ENCODE data around the gene ECHS1. TPM values are rescaled to one million over a fixed set of nuclear protein-coding genes. Genes with fewer than 3 reads are reported as not detected.

ECHS1 gene
- total and polyA plus RNA-seq, 9 of the 15 experiments (the other 6 are each of a cell fraction or from before 2014, with no cell fraction given): 16.6 to 100 (median 68.1) TPM

GRCh38 chr10:133357285-133358161 is 15.6 kb downstream of the ECHS1 start, which contains the start of gene FUOM:
TSS of gene FUOM (minus strand) at chr10:133358019. CDS start at chr10:133358007, 12 bp downstream.
- peak within 1 kb of the TSS; percentile 79 for H2AFZ ChIP-seq (ENCODE audit: low read depth, low read length)
- no peaks in the 10 kb centered on the region for H3K9me1 ChIP-seq (ENCODE audit: control insufficient read depth, insufficient read depth, low read length)
- intact Hi-C loops (cut with micrococcal nuclease) (loop anchor here (5.0 kb wide), 1 partner anchor 35 kb away; the partner anchor contains the start of gene MTG1), in situ Hi-C loops (cut with MboI) (no loop called here)
- H3K9me3 ChIP-seq (replicated peaks; ENCODE audit: control insufficient read depth, insufficient read depth, low read depth, low read length): no peaks in the 10 kb centered on the region
- FAIRE-seq (no peak), DNase-seq (ENCODE audit: extremely low read depth in 1 of 4, low spot score in 3 of 4) (peak; percentile 73 to 95 (median 86)), ATAC-seq (peak; percentile 83)
- H3K9ac ChIP-seq (ENCODE audit: insufficient read depth in 1 of 2, low read depth in 2 of 2, low read length in 2 of 2): peak within 1 kb of the TSS; percentile 74 to 91
- ChIA-PET POLR2A (no interaction called here), CTCF (ENCODE audit: low intra/inter-chr PET ratio) (no interaction called here)
- peak within 1 kb of the TSS; percentile 74 for H3K4me2 ChIP-seq (ENCODE audit: insufficient read depth, low read length)
- peak within 1 kb of the TSS; percentile 66 for H3K4me3 ChIP-seq
- H4K20me1 ChIP-seq (replicated peaks; ENCODE audit: control insufficient read depth, insufficient read depth, low read length): no peaks in the 10 kb centered on the region
- peaks cover 21% of the 10 kb centered on the region; the same call in 1 of the 3 replicates for H3K36me3 ChIP-seq (ENCODE audit: control insufficient read depth, insufficient read depth, low read length)
- H3K79me2 ChIP-seq (ENCODE audit: control insufficient read depth, insufficient read depth, low read length): peaks cover 12% of the 10 kb centered on the region
- H3K27me3 ChIP-seq (ENCODE audit: control insufficient read depth in 2 of 2, insufficient read depth in 2 of 2, low read length in 2 of 2): no peaks in the 10 kb centered on the region
- BruUV-seq (replicated peaks): no TSS peak
- H3K4me1 ChIP-seq (replicated peaks in 1 of 2; ENCODE audit: control insufficient read depth in 2 of 2, insufficient read depth in 2 of 2, low read length in 2 of 2): peaks cover 15 to 61% of the 10 kb centered on the region in 2 experiments
- H3K27ac ChIP-seq (ENCODE audit: extremely low read depth, low read depth, low read length): peak within 1 kb of the TSS; percentile 81
- WGBS (ENCODE audit: insufficient coverage, low coverage, missing lambda C conversion rate): 0% methylated on average over 4 of the region's 83 CpGs
- TF ChIP-seq, protein P1, sequence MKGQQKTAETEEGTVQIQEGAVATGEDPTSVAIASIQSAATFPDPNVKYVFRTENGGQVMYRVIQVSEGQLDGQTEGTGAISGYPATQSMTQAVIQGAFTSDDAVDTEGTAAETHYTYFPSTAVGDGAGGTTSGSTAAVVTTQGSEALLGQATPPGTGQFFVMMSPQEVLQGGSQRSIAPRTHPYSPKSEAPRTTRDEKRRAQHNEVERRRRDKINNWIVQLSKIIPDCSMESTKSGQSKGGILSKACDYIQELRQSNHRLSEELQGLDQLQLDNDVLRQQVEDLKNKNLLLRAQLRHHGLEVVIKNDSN (CRISPR knock-in tag; IDR thresholded peaks at IDR 0.05): no peak
- TF ChIP-seq ZNF280B (CRISPR knock-in tag; IDR thresholded peaks at IDR 0.05): no peak
- no peak for TF ChIP-seq ZNF23 (CRISPR knock-in tag; IDR thresholded peaks at IDR 0.05)
- TF ChIP-seq HMG20B (CRISPR knock-in tag; IDR thresholded peaks at IDR 0.05): no peak
- TF ChIP-seq ZNF561 (CRISPR knock-in tag; conservative IDR thresholded peaks at IDR 0.05): no peak
- peak; percentile 27; a peak in 2 of 4 replicates for TF ChIP-seq MAZ (CRISPR knock-in tag; conservative IDR thresholded peaks at IDR 0.05 in 1 of 2, IDR thresholded peaks at IDR 0.05 in 1 of 2)
- TF ChIP-seq HDAC8 (tag; IDR thresholded peaks at IDR 0.05): no peak
- TF ChIP-seq RNF2 (IDR thresholded peaks at IDR 0.05): no peak
- TF ChIP-seq CBFB (CRISPR knock-in tag; IDR thresholded peaks at IDR 0.05): no peak
- TF ChIP-seq, protein P2, sequence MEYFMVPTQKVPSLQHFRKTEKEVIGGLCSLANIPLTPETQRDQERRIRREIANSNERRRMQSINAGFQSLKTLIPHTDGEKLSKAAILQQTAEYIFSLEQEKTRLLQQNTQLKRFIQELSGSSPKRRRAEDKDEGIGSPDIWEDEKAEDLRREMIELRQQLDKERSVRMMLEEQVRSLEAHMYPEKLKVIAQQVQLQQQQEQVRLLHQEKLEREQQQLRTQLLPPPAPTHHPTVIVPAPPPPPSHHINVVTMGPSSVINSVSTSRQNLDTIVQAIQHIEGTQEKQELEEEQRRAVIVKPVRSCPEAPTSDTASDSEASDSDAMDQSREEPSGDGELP (CRISPR knock-in tag; IDR thresholded peaks at IDR 0.05; ENCODE audit: borderline replicate concordance): peak; percentile 28; the same call in 1 of the 2 replicates
- TF ChIP-seq TCF3 (CRISPR knock-in tag; IDR thresholded peaks at IDR 0.05): no peak
- no peak for TF ChIP-seq SRF (CRISPR knock-in tag; IDR thresholded peaks at IDR 0.05)
- TF ChIP-seq RBBP5 (IDR thresholded peaks at IDR 0.05; ENCODE audit: borderline replicate concordance, insufficient read depth, low read length, poor library complexity, severe bottlenecking): no peak
- TF ChIP-seq MXI1 (IDR thresholded peaks at IDR 0.05; ENCODE audit: low read depth, low read length): no peak
- no peak for TF ChIP-seq TAF15 (IDR thresholded peaks at IDR 0.05; ENCODE audit: low read depth, low read length)
- no peak for TF ChIP-seq BRCA1 (IDR thresholded peaks at IDR 0.05)
- TF ChIP-seq BRCA1 (CRISPR knock-in tag; IDR thresholded peaks at IDR 0.05): no peak
